ACC112 (cell line): ENCODE data around the gene CEL.
"Not testable (repeated sequence)": the region's sequence is repeated elsewhere in the genome, so short reads cannot be mapped to it uniquely, and the experiment has no call there.

Source experiments
- H2AFZ ChIP-seq: fragments of 200-600 bp; sonication (generic); one replicate; pipeline ENCODE4 v1.6.0; 2017; ENCODE audit warnings: antibody characterized with exemption, low read length; ENCODE audit not compliant: unreplicated experiment
- H3K27ac ChIP-seq: fragments of 200-600 bp; sonication (generic); 2 replicates; pipeline ENCODE4 v1.5.1; 2014; ENCODE audit warnings: low read depth, mild to moderate bottlenecking, antibody characterized with exemption, low read length, moderate library complexity
- H3K27me3 ChIP-seq: fragments of 200-600 bp; sonication (generic); 2 replicates; pipeline ENCODE4 v1.6.1; 2014; ENCODE audit warnings: mild to moderate bottlenecking, antibody characterized with exemption, low read length, moderate library complexity, mixed read lengths; ENCODE audit not compliant: insufficient read depth
- H3K36me3 ChIP-seq: fragments of 200-600 bp; sonication (generic); 2 replicates; pipeline ENCODE4 v1.6.1; 2016; ENCODE audit warnings: mild to moderate bottlenecking, antibody characterized with exemption, low read length, moderate library complexity, mixed read lengths; ENCODE audit not compliant: insufficient read depth
- H3K4me1 ChIP-seq: fragments of 200-600 bp; sonication (generic); one replicate; pipeline ENCODE4 v1.6.1; 2016; ENCODE audit warnings: low read length, mixed read lengths; ENCODE audit not compliant: insufficient read depth, unreplicated experiment, control insufficient read depth
- H3K4me3 ChIP-seq: fragments of 200-600 bp; sonication (generic); 2 replicates; pipeline ENCODE4 v1.5.1; 2014; ENCODE audit warnings: mild to moderate bottlenecking, low read depth, low read length
- H3K79me2 ChIP-seq: fragments of 200-600 bp; sonication (generic); one replicate; pipeline ENCODE4 v1.6.0; 2016; ENCODE audit warnings: low read length; ENCODE audit not compliant: control insufficient read depth, unreplicated experiment, insufficient read depth

CEL gene

DNA sequence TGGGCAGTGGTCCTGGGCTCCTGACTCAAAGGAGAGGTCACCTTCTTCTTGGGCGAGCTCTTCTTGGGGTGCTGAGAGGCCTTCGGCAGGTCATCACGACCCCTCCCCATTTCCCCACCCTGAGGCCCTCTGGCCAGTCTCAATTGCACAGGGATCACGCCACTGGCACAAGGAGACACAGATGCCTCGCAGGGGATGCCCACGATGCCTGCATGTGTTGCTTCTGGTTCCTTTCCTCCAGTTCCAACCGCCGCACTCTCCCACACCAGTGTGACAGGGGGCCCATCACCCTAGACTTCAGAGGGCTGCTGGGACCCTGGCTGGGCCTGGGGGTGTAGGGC lies 1.3 kb downstream of the CEL start:
- H3K27ac ChIP-seq: no peak overlapping the region
- H3K4me1 ChIP-seq: peaks cover 3% of the 10 kb centered on the region
- H3K27me3 ChIP-seq: no peaks in the 10 kb centered on the region
- no peak overlapping the region for H2AFZ ChIP-seq
- H3K4me3 ChIP-seq: no peak overlapping the region
- H3K79me2 ChIP-seq: no peaks in the 10 kb centered on the region
- H3K36me3 ChIP-seq: no peaks in the 10 kb centered on the region

DNA sequence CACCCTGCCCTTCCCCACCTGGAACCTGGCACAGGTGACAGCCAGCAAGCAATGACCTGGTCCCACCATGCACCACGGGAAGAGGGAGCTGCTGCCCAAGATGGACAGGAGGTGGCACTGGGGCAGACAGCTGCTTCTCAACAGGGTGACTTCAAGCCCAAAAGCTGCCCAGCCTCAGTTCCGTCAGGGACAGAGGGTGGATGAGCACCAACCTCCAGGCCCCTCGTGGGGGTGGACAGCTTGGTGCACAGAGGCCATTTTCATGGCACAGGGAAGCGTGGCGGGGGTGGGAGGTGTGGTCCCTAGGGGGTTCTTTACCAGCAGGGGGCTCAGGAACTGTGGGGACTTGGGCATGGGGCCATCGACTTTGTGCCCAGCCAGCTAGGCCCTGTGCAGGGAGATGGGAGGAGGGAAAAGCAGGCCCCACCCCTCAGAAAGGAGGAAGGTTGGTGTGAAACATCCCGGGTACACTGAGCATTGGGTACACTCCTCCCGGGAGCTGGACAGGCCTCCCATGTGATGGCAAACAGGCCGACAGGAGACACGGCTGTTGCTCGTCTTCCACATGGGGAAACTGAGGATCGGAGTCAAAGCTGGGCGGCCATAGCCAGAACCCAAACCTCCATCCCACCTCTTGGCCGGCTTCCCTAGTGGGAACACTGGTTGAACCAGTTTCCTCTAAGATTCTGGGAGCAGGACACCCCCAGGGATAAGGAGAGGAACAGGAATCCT lies 1.9 kb downstream of the CEL start:
- no peaks in the 10 kb centered on the region for H3K36me3 ChIP-seq
- H3K4me3 ChIP-seq: no peak overlapping the region
- no peaks in the 10 kb centered on the region for H3K79me2 ChIP-seq
- H2AFZ ChIP-seq: no peak overlapping the region
- H3K4me1 ChIP-seq: peaks cover 3% of the 10 kb centered on the region
- no peak overlapping the region for H3K27ac ChIP-seq
- H3K27me3 ChIP-seq: no peaks in the 10 kb centered on the region

DNA sequence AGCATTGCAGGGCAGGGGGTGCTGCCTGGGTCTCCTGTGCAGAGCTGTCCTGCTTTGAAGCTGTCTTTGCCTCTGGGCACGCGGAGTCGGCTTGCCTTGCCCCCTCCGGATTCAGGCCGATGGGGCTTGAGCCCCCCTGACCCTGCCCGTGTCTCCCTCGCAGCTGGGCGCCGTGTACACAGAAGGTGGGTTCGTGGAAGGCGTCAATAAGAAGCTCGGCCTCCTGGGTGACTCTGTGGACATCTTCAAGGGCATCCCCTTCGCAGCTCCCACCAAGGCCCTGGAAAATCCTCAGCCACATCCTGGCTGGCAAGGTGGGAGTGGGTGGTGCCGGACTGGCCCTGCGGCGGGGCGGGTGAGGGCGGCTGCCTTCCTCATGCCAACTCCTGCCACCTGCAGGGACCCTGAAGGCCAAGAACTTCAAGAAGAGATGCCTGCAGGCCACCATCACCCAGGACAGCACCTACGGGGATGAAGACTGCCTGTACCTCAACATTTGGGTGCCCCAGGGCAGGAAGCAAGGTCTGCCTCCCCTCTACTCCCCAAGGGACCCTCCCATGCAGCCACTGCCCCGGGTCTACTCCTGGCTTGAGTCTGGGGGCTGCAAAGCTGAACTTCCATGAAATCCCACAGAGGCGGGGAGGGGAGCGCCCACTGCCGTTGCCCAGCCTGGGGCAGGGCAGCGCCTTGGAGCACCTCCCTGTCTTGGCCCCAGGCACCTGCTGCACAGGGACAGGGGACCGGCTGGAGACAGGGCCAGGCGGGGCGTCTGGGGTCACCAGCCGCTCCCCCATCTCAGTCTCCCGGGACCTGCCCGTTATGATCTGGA lies 2.7 kb downstream of the CEL start:
- H3K36me3 ChIP-seq: no peaks in the 10 kb centered on the region
- no peak overlapping the region for H3K4me3 ChIP-seq
- H3K27me3 ChIP-seq: no peaks in the 10 kb centered on the region
- H3K4me1 ChIP-seq: peaks cover 3% of the 10 kb centered on the region
- no peak overlapping the region for H2AFZ ChIP-seq
- H3K27ac ChIP-seq: no peak overlapping the region
- no peaks in the 10 kb centered on the region for H3K79me2 ChIP-seq

DNA sequence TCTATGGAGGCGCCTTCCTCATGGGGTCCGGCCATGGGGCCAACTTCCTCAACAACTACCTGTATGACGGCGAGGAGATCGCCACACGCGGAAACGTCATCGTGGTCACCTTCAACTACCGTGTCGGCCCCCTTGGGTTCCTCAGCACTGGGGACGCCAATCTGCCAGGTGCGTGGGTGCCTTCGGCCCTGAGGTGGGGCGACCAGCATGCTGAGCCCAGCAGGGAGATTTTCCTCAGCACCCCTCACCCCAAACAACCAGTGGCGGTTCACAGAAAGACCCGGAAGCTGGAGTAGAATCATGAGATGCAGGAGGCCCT lies 3.2 kb downstream of the CEL start:
- no peaks in the 10 kb centered on the region for H3K4me1 ChIP-seq
- no peak overlapping the region for H3K27ac ChIP-seq
- H3K79me2 ChIP-seq: no peaks in the 10 kb centered on the region
- H3K27me3 ChIP-seq: no peaks in the 10 kb centered on the region
- H3K36me3 ChIP-seq: no peaks in the 10 kb centered on the region
- no peak overlapping the region for H3K4me3 ChIP-seq
- H2AFZ ChIP-seq: no peak overlapping the region

DNA sequence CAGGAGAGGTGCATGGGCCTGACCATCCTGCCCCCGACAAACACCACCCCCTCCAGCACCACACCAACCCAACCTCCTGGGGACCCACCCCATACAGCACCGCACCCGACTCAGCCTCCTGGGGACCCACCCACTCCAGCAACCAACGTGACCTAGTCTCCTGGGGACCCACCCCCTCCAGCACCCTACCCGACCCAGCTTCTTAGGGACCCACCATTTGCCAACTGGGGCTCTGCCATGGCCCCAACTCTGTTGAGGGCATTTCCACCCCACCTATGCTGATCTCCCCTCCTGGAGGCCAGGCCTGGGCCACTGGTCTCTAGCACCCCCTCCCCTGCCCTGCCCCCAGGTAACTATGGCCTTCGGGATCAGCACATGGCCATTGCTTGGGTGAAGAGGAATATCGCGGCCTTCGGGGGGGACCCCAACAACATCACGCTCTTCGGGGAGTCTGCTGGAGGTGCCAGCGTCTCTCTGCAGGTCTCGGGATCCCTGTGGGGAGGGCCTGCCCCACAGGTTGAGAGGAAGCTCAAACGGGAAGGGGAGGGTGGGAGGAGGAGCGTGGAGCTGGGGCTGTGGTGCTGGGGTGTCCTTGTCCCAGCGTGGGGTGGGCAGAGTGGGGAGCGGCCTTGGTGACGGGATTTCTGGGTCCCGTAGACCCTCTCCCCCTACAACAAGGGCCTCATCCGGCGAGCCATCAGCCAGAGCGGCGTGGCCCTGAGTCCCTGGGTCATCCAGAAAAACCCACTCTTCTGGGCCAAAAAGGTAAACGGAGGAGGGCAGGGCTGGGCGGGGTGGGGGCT lies 4.6 kb downstream of the CEL start:
- no peaks in the 10 kb centered on the region for H3K79me2 ChIP-seq
- no peak overlapping the region for H3K4me3 ChIP-seq
- no peaks in the 10 kb centered on the region for H3K27me3 ChIP-seq
- no peak overlapping the region for H2AFZ ChIP-seq
- H3K36me3 ChIP-seq: no peaks in the 10 kb centered on the region
- no peaks in the 10 kb centered on the region for H3K4me1 ChIP-seq
- H3K27ac ChIP-seq: no peak overlapping the region

DNA sequence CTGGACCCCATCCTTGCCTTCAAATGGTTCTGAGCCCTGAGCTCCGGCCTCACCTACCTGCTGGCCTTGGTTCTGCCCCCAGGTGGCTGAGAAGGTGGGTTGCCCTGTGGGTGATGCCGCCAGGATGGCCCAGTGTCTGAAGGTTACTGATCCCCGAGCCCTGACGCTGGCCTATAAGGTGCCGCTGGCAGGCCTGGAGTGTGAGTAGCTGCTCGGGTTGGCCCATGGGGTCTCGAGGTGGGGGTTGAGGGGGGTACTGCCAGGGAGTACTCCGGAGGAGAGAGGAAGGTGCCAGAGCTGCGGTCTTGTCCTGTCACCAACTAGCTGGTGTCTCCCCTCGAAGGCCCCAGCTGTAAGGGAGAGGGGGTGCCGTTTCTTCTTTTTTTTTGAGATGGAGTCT lies 5.2 kb downstream of the CEL start:
- H3K79me2 ChIP-seq: no peaks in the 10 kb centered on the region
- no peak overlapping the region for H3K4me3 ChIP-seq
- no peak overlapping the region for H2AFZ ChIP-seq
- H3K27ac ChIP-seq: no peak overlapping the region
- no peaks in the 10 kb centered on the region for H3K4me1 ChIP-seq
- no peaks in the 10 kb centered on the region for H3K27me3 ChIP-seq
- H3K36me3 ChIP-seq: no peaks in the 10 kb centered on the region

DNA sequence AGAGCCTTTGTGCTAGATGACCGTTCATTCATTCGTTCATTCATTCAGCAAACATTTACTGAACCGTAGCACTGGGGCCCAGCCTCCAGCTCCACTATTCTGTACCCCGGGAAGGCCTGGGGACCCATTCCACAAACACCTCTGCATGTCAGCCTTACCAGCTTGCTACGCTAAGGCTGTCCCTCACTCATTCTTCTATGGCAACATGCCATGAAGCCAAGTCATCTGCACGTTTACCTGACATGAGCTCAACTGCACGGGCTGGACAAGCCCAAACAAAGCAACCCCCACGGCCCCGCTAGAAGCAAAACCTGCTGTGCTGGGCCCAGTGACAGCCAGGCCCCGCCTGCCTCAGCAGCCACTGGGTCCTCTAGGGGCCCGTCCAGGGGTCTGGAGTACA lies 6.0 kb downstream of the CEL start:
- Histone ChIP-seq H3K4me3 (no peak overlapping the region), H3K27me3 (no peaks in the 10 kb centered on the region), H3K79me2 (no peaks in the 10 kb centered on the region), H3K36me3 (no peaks in the 10 kb centered on the region), H3K27ac (no peak overlapping the region), H3K4me1 (no peaks in the 10 kb centered on the region), H2AFZ (no peak overlapping the region)

DNA sequence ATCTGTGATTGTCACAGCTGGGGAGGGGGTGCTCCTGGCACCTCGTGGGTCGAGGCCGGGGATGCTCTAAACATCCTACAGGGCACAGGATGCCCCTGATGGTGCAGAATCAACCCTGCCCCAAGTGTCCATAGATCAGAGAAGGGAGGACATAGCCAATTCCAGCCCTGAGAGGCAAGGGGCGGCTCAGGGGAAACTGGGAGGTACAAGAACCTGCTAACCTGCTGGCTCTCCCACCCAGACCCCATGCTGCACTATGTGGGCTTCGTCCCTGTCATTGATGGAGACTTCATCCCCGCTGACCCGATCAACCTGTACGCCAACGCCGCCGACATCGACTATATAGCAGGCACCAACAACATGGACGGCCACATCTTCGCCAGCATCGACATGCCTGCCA lies 6.7 kb downstream of the CEL start:
- not testable (repeated sequence) for H3K36me3 ChIP-seq, H3K27ac ChIP-seq, H3K27me3 ChIP-seq, H3K4me1 ChIP-seq, H3K79me2 ChIP-seq, H2AFZ ChIP-seq, H3K4me3 ChIP-seq

DNA sequence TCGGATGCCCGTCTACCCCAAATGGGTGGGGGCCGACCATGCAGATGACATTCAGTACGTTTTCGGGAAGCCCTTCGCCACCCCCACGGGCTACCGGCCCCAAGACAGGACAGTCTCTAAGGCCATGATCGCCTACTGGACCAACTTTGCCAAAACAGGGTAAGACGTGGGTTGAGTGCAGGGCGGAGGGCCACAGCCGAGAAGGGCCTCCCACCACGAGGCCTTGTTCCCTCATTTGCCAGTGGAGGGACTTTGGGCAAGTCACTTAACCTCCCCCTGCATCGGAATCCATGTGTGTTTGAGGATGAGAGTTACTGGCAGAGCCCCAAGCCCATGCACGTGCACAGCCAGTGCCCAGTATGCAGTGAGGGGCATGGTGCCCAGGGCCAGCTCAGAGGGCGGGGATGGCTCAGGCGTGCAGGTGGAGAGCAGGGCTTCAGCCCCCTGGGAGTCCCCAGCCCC lies 8.8 kb downstream of the CEL start:
- H3K36me3 ChIP-seq, H3K79me2 ChIP-seq, H3K4me3 ChIP-seq, H3K27me3 ChIP-seq, H2AFZ ChIP-seq, H3K27ac ChIP-seq: not testable (repeated sequence)
- peaks cover 14% of the 10 kb centered on the region for H3K4me1 ChIP-seq

DNA sequence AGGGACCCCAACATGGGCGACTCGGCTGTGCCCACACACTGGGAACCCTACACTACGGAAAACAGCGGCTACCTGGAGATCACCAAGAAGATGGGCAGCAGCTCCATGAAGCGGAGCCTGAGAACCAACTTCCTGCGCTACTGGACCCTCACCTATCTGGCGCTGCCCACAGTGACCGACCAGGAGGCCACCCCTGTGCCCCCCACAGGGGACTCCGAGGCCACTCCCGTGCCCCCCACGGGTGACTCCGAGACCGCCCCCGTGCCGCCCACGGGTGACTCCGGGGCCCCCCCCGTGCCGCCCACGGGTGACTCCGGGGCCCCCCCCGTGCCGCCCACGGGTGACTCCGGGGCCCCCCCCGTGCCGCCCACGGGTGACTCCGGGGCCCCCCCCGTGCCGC lies 9.2 kb downstream of the CEL start:
- H3K27ac ChIP-seq, H3K4me3 ChIP-seq, H3K79me2 ChIP-seq, H2AFZ ChIP-seq, H3K36me3 ChIP-seq, H3K27me3 ChIP-seq: not testable (repeated sequence)
- peaks cover 17% of the 10 kb centered on the region for H3K4me1 ChIP-seq
